GM10248 (cell line): ENCODE measurements around the gene PIGO.

Source experiments
- CTCF ChIA-PET: fragments of 300-600 bp; sonication (Branson Sonifier 250); formaldehyde crosslinking; extraction: SDS; loops from one replicate; lab custom pipeline; 2021; ENCODE audit warnings: antibody characterized with exemption; lab: Yijun Ruan, JAX
- POLR2A ChIA-PET: fragments of 350-650 bp; sonication (Branson Sonifier 250); formaldehyde crosslinking; extraction: SDS; loops from one replicate; lab custom pipeline; 2020; ENCODE audit warnings: antibody characterized with exemption; lab: Yijun Ruan, JAX
- DNase-seq: peaks from one replicate; pipeline ENCODE4 v3.0.0; 2012; ENCODE audit errors: extremely low spot score
- TF ChIP-seq, protein P1 (sequence below): IDR thresholded peaks from 2 replicates; pipeline ENCODE4 v1.5.1; 2012; ENCODE audit warnings: mild to moderate bottlenecking, low read depth; ENCODE audit errors: extremely low read depth, missing control alignments, control extremely low read depth

PIGO gene

GRCh38 chr9:35074791-35075190 lies 21.6 kb downstream of the PIGO start:
- ChIA-PET POLR2A (no interaction called here), CTCF (interaction anchor here (0.9 to 13.4 kb wide), 3 partner anchors 19 to 428 kb away, joined by 3 to 177 read pairs (median 4); partner anchors contain the start of genes GALT and PIGO)
- TF ChIP-seq, protein P1, sequence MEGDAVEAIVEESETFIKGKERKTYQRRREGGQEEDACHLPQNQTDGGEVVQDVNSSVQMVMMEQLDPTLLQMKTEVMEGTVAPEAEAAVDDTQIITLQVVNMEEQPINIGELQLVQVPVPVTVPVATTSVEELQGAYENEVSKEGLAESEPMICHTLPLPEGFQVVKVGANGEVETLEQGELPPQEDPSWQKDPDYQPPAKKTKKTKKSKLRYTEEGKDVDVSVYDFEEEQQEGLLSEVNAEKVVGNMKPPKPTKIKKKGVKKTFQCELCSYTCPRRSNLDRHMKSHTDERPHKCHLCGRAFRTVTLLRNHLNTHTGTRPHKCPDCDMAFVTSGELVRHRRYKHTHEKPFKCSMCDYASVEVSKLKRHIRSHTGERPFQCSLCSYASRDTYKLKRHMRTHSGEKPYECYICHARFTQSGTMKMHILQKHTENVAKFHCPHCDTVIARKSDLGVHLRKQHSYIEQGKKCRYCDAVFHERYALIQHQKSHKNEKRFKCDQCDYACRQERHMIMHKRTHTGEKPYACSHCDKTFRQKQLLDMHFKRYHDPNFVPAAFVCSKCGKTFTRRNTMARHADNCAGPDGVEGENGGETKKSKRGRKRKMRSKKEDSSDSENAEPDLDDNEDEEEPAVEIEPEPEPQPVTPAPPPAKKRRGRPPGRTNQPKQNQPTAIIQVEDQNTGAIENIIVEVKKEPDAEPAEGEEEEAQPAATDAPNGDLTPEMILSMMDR, result no peak
- DNase-seq, result no peak

GRCh38 chr9:35074141-35074540 lies 22.2 kb downstream of the PIGO start:
- DNase-seq, result no peak
- ChIA-PET POLR2A (no interaction called here), CTCF (interaction anchor here (0.9 to 13.4 kb wide), 2 partner anchors 20 to 428 kb away, joined by 3 to 177 read pairs; partner anchors contain the start of genes GALT and PIGO)
- TF ChIP-seq, protein P1, result no peak

- DNase-seq, result no peak
- POLR2A ChIA-PET, result interaction anchor here (1.1 to 2.1 kb wide), 2 partner anchors 22 to 24 kb away, joined by 3 to 6 read pairs; no protein-coding TSS in a partner anchor
- TF ChIP-seq, protein P1, result no peak
- CTCF ChIA-PET, result interaction anchor here (13.4 kb wide), 1 partner anchor 21 kb away, joined by 177 read pairs; the partner anchor contains the start of gene PIGO
Observed at GRCh38 chr9:35073279-35073612, 23.1 kb downstream of the PIGO start.

- TF ChIP-seq, protein P1, result peak; percentile 18
- ChIA-PET CTCF (interaction anchor here (0.7 to 13.4 kb wide), 10 partner anchors 8 to 173 kb away, joined by 3 to 177 read pairs (median 5); partner anchors contain the start of genes ATOSB, PIGO and STOML2), POLR2A (interaction anchor here (0.6 to 2.1 kb wide), 5 partner anchors 10 to 581 kb away, joined by 3 to 10 read pairs (median 4); partner anchors contain the start of gene STOML2)
- DNase-seq, result peak; percentile 98
Observed at GRCh38 chr9:35072461-35073278, 23.7 kb downstream of the PIGO start, which contains the start of gene VCP. VCP (minus strand) TSS chr9:35072625; CDS start chr9:35072353, 272 bp downstream.

DNA sequence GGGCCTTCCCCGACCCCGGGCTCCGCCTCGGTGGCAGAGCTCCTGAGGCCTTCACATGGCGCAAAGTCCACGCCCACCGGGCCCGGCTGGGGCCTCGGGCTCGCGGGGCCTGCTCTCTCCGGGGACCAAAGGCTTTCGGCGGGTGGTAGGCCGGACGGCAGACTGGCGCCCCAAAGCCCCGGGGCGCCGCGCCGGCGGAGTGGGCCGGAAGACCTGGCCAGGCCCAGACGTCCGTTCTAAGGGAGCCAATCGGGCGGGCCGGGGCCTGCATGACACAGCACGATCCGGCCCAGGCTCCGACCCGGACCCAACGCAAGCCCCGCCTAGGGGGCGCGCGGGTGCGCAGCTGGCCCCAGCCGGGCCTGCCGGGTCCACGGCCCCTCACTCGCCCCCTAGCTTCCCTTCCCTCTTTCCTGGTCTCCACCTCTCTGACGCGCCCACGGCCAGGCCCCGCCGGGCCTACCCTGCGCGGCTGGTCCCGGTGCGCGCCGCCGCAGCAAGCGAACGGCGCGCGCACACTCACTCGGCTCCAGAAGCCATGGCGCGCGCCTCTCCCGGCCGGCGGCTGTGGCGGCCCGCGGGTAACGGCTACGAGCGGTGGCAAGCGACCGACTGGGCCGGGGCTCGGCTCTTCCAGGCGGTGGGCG lies 24.5 kb downstream of the PIGO start:
- ChIA-PET POLR2A (interaction anchor here (0.5 to 2.1 kb wide), 10 partner anchors 9 to 710 kb away, joined by 3 to 10 read pairs (median 4); partner anchors contain the start of gene STOML2), CTCF (interaction anchor here (0.6 to 13.4 kb wide), 16 partner anchors 8 to 172 kb away, joined by 3 to 177 read pairs (median 4); partner anchors contain the start of genes ATOSB, DNAJB5, FANCG and PIGO)
- peak; percentile 85 for DNase-seq
- TF ChIP-seq, protein P1, result peak; percentile 41
